PC-3 (cell line): Measurements from ENCODE around the gene ATXN7L3. TPM values are rescaled to one million over a fixed set of nuclear protein-coding genes. Genes with fewer than 3 reads are reported as not detected.
A peak's percentile ranks its signal among the peaks of the same experiment; 100 is the strongest.

Experiments used
- ATAC-seq: fragments of 200-7000 bp; cut with Tn5 transposase; 2 replicates; pipeline ENCODE4 v1.9.1; 2020; ENCODE audit warnings: mild to moderate bottlenecking, moderate library complexity
- BruUV-seq: library from RNA; stranded (reverse); fragments of 400-500 nt; replicated peaks from 2 replicates; lab custom pipeline; 2021; lab: Mats Ljungman, UMichigan
- CTCF ChIA-PET: fragments of 300-600 bp; sonication (Branson Sonifier 250); formaldehyde crosslinking; loops from one replicate; lab custom pipeline; 2022; ENCODE audit warnings: antibody characterized with exemption; lab: Charles Lee
- POLR2A ChIA-PET: fragments of 300-600 bp; sonication (Branson Sonifier 250); formaldehyde crosslinking; loops from one replicate; lab custom pipeline; 2022; ENCODE audit warnings: antibody characterized with exemption; ENCODE audit not compliant: unreplicated experiment; lab: Charles Lee
- DNase-seq: peaks from one replicate; pipeline ENCODE4 v3.0.0-alpha.2; 2015
- H2AFZ ChIP-seq: fragments of 300-600 bp; sonication (generic); 2 replicates; pipeline ENCODE4 v1.6.0; 2016; ENCODE audit warnings: antibody characterized with exemption, low read length
- H3F3A ChIP-seq: fragments of 300-600 bp; sonication (generic); one replicate; pipeline ENCODE4 v1.6.0; 2017; ENCODE audit warnings: antibody characterized with exemption, low read length, control low read depth, mild to moderate bottlenecking; ENCODE audit not compliant: unreplicated experiment
- H3K27ac ChIP-seq: fragments of 300-600 bp; sonication (generic); 2 replicates; pipeline ENCODE4 v1.5.1; 2016; ENCODE audit warnings: mild to moderate bottlenecking, low read length
- H3K27me3 ChIP-seq: fragments of 300-600 bp; sonication (generic); 2 replicates; pipeline ENCODE4 v1.6.1; 2016; ENCODE audit warnings: low read length, mixed read lengths
- H3K36me3 ChIP-seq: fragments of 300-600 bp; sonication (generic); 2 replicates; pipeline ENCODE4 v1.6.1; 2016; ENCODE audit warnings: low read depth, mixed run types, low read length, mixed read lengths
- H3K4me1 ChIP-seq: fragments of 300-600 bp; sonication (generic); 2 replicates; pipeline ENCODE4 v1.5.1; 2016; ENCODE audit warnings: low read length; ENCODE audit not compliant: insufficient read depth
- H3K4me2 ChIP-seq: fragments of 300-600 bp; sonication (generic); 2 replicates; pipeline ENCODE4 v1.6.0; 2016; ENCODE audit warnings: low read length
- H3K4me3 ChIP-seq: fragments of 300-600 bp; sonication (generic); 2 replicates; pipeline ENCODE4 v1.5.1; 2016; ENCODE audit warnings: mild to moderate bottlenecking, low read length, mixed read lengths
- H3K79me2 ChIP-seq: fragments of 300-600 bp; sonication (generic); 2 replicates; pipeline ENCODE4 v1.6.1; 2017; ENCODE audit warnings: low read length, mixed read lengths
- H3K9ac ChIP-seq: fragments of 300-600 bp; sonication (generic); 2 replicates; pipeline ENCODE4 v1.6.0; 2016; ENCODE audit warnings: mild to moderate bottlenecking, low read length
- H3K9me2 ChIP-seq: fragments of 300-600 bp; sonication (generic); replicated peaks from 2 replicates; pipeline ENCODE4 v1.6.1; 2016; ENCODE audit warnings: mixed run types, low read length, mixed read lengths
- H3K9me3 ChIP-seq: fragments of 300-600 bp; sonication (generic); 2 replicates; pipeline ENCODE4 v1.6.1; 2016; ENCODE audit warnings: low read length, mixed read lengths
- H4K20me1 ChIP-seq: fragments of 300-600 bp; sonication (generic); 2 replicates; pipeline ENCODE4 v1.6.1; 2016; ENCODE audit warnings: low read length, mixed read lengths
- EZH2 ChIP-seq: fragments of 300-600 bp; sonication (generic); IDR thresholded peaks from one replicate; pipeline ENCODE4 v1.6.1; 2017; ENCODE audit warnings: antibody characterized with exemption, mild to moderate bottlenecking, low read length; ENCODE audit not compliant: unreplicated experiment
- EZH2phosphoT487 ChIP-seq: fragments of 300-600 bp; sonication (generic); IDR thresholded peaks from 2 replicates; pipeline ENCODE4 v1.6.1; 2018; ENCODE audit warnings: mild to moderate bottlenecking, antibody characterized with exemption, low read length, borderline replicate concordance
- intact Hi-C: fragments of 100-400 bp; cut with micrococcal nuclease; formaldehyde crosslinking; loops from 2 replicates; pipeline ENCODE4 v1.9.0; 2023
- total RNA-seq: library from RNA; depleted of rRNA; stranded (reverse); fragments of >200 nt; gene quantifications from 2 replicates; pipeline ENCODE4 v1.2.3, GENCODE V29; 2014
- TF ChIP-seq, protein P1 (sequence below): fragments of 300-600 bp; sonication (generic); conservative IDR thresholded peaks from 2 replicates; pipeline ENCODE4 v1.5.1; 2017; ENCODE audit warnings: antibody characterized with exemption, low read depth, mild to moderate bottlenecking, low read length

ATXN7L3 gene
- total RNA-seq, 1 experiment from 2014 or later: 73.9 TPM

DNA sequence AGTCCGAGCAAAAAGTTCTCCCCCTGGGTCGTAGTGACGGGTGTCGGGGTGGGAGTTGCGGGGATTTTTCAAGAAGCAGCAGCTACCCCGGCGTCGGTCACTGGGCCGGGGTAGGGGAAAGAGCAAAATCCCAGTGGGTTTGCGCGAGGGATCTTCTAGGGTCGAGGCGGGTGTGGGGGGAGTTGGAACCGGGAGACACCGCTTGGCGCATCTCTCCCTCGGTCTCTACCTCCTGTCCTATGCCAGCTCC, 22.1 kb upstream of the ATXN7L3 start:
- H3K9me2 ChIP-seq: no peaks in the 10 kb centered on the region
- intact Hi-C loops: loop anchor here (1.0 kb wide), 2 partner anchors 83 to 103 kb away; partner anchors contain the start of gene SLC25A39
- H3F3A ChIP-seq: peaks cover 10% of the 10 kb centered on the region
- peak overlapping the region; percentile 87 for H3K27ac ChIP-seq
- TF ChIP-seq, protein P1, sequence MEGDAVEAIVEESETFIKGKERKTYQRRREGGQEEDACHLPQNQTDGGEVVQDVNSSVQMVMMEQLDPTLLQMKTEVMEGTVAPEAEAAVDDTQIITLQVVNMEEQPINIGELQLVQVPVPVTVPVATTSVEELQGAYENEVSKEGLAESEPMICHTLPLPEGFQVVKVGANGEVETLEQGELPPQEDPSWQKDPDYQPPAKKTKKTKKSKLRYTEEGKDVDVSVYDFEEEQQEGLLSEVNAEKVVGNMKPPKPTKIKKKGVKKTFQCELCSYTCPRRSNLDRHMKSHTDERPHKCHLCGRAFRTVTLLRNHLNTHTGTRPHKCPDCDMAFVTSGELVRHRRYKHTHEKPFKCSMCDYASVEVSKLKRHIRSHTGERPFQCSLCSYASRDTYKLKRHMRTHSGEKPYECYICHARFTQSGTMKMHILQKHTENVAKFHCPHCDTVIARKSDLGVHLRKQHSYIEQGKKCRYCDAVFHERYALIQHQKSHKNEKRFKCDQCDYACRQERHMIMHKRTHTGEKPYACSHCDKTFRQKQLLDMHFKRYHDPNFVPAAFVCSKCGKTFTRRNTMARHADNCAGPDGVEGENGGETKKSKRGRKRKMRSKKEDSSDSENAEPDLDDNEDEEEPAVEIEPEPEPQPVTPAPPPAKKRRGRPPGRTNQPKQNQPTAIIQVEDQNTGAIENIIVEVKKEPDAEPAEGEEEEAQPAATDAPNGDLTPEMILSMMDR: no peak
- TF ChIP-seq EZH2 (no peak), EZH2phosphoT487 (no peak)
- peak overlapping the region; percentile 94 for H3K4me2 ChIP-seq
- CTCF ChIA-PET: interaction anchor here (0.6 to 1.8 kb wide), 8 partner anchors 13 to 398 kb away, joined by 3 to 8 read pairs (median 5); no protein-coding TSS in a partner anchor
- no peaks in the 10 kb centered on the region for H3K9me3 ChIP-seq
- H3K27me3 ChIP-seq: no peaks in the 10 kb centered on the region
- BruUV-seq: no TSS peak
- H3K9ac ChIP-seq: peak overlapping the region; percentile 97
- H2AFZ ChIP-seq: peak overlapping the region; percentile 58
- POLR2A ChIA-PET: interaction anchor here (0.6 to 1.0 kb wide), 5 partner anchors 58 to 1223 kb away, joined by 3 to 20 read pairs (median 5); partner anchors contain the start of gene RPL27
- H3K36me3 ChIP-seq: peaks cover 5% of the 10 kb centered on the region; the same call in 1 of the 2 replicates
- peaks cover 47% of the 10 kb centered on the region for H3K79me2 ChIP-seq
- DNase-seq (no peak), ATAC-seq (no peak)
- peak overlapping the region; percentile 95 for H3K4me3 ChIP-seq
- H4K20me1 ChIP-seq: no peaks in the 10 kb centered on the region
- peaks cover 43% of the 10 kb centered on the region for H3K4me1 ChIP-seq

DNA sequence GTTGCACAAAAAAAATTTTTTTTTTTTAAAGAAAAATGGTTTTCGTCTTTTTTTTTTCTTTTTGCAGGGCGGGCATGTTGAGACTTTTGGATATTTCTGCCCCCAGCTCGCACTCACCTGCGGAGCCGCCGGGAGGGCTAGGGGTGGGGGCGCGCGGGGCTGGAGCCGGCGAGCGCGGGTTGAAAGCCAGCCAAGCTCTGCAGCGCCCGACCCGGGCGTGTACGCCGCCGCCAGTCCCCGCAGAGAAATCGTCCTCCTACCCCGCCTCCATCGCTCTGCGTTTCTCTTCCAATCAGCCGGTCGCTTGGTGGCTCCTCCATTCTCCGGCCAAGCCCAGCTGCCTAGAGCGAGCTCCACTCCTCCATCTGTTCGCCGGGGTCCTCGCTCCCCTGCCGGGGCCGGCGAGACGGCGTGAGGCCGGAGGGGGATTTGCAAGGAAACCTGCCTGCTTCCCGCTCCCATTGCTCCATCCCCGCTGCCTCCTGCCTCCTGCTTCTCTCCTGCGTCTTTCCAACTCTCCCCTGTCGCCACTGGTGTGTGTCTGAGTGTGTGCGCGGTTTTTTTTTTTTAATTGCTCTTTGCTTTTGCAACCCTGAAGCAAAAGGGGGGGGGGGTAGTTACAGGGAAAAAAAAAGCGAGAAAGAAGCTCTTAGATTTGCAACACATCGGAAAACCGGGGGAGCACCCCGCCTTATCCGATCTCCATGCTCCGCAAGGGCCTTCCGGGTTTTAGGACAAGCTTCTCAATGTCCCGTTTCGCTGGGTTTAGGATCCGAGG, 21.6 kb upstream of the ATXN7L3 start:
- Histone ChIP-seq H3K4me3 (peak overlapping the region; percentile 95), H3K9me2 (no peaks in the 10 kb centered on the region), H3K4me2 (peak overlapping the region; percentile 94), H3F3A (peaks cover 10% of the 10 kb centered on the region), H3K36me3 (peaks cover 10% of the 10 kb centered on the region), H3K27ac (peak overlapping the region; percentile 87), H3K4me1 (peaks cover 45% of the 10 kb centered on the region), H3K9ac (peak overlapping the region; percentile 97), H3K27me3 (no peaks in the 10 kb centered on the region), H3K9me3 (no peaks in the 10 kb centered on the region), H4K20me1 (no peaks in the 10 kb centered on the region), H2AFZ (peak overlapping the region; percentile 58), H3K79me2 (peaks cover 52% of the 10 kb centered on the region)
- DNase-seq: peak; percentile 77
- POLR2A ChIA-PET: interaction anchor here (0.5 to 1.0 kb wide), 7 partner anchors 59 to 1223 kb away, joined by 3 to 20 read pairs (median 5); partner anchors contain the start of genes GRN and RPL27
- peak; percentile 7 for ATAC-seq
- BruUV-seq: TSS peak; percentile 52
- intact Hi-C loops: loop anchor here (1.0 kb wide), 1 partner anchor 83 kb away; no protein-coding TSS in a partner anchor
- TF ChIP-seq EZH2phosphoT487 (no peak), EZH2 (no peak)
- TF ChIP-seq, protein P1: no peak
- CTCF ChIA-PET: interaction anchor here (0.6 to 1.8 kb wide), 8 partner anchors 13 to 399 kb away, joined by 3 to 8 read pairs (median 5); no protein-coding TSS in a partner anchor
